ENCODE data around the gene MACF1. TPM values are rescaled to one million over a fixed set of nuclear protein-coding genes. Genes with fewer than 3 reads are reported as not detected.

The MACF1 gene
- total RNA-seq, 2 donors from 2014 or later: 263 to 280 TPM

- ATAC-seq: no peak
- intact Hi-C loops (cut with DNase I): no loop called here
- DNase-seq: no peak
These were observed 26.8 kb upstream of the MACF1 start for GRCh38 chr1:39177706-39178105.

DNA sequence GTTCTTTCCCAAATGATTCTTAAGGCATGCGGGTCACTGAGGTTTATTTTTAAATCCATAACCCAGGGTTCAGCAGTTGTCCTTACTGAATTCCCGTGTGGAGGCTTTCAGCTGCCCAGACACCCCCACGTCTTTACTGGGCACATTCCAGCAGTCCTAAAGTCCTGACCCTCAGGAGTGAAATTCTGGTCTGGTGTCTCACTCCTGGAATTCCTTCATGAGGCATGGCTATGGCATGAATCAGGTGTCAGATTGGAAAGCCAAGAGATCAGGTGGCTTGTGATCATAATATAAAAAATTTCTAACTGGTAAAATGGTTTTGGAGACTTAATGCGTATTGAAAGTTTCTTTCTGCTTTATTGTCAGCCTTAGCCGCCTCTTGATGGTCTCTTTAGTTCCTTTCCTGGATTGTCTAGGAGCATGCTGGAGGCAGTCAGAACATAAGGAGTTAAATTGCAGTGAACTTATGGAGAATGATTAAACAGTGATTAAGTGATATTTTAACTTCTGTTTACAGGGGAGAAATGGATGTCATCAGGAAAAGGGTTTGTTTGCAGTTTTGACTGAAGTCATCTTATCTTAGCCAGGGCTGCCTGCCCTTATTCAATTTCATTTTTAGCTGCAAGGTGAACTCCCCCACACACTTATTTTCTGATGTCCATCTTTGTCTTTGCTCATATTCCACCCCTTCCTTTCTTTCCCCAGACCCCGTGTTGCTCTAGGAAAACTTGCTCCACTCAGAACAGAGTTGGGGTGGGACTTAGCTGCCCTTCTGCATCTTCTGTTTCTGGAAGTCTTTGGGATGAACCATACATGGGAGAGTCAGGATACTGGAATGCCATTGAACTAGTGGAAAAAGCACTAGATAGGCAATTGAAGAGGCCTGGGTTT, 25.7 kb upstream of the MACF1 start:
- ATAC-seq (peak; percentile 42 to 79), DNase-seq (no peak)
- intact Hi-C loops (cut with DNase I): no loop called here

DNA sequence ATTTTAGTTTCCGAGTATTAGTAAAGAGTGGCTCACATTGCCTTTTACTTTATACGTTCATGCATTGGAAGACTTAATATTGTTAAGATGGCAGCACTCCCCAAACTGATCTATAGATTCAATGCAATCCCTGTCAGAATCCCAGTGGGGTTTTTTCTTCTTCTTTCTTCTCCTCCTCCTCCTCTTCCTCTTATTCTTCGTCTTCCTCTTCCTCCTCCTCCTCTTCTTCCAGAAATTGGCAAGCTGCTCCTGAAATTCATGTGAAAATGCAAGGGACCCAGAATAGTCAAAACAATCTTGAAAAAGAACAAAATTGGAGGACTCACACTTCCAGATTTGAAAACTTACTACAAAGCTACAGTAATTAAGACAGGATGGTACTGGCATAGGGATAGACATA, 23.2 kb upstream of the MACF1 start:
- intact Hi-C loops (cut with DNase I): no loop called here
- DNase-seq (no peak), ATAC-seq (no peak)

DNA sequence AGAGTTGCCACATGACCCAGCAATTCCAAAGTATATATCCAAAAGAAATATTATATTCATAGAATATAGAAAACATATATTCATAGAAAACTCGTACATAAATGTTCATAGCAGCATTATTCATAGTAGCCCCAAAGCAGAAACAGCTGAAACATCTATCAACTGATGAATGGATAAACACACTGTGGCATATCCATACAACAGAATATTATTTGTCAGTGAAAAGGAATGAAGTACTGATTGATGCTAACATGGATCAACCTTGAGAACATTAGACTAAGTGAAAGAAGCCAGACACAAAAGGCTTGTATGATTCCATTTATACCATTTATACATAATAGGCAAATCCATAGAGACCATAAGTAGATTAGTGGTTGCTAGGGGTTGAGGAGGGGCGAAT, 21.7 kb upstream of the MACF1 start:
- DNase-seq (no peak), ATAC-seq (no peak)
- intact Hi-C loops (cut with DNase I): no loop called here

DNA sequence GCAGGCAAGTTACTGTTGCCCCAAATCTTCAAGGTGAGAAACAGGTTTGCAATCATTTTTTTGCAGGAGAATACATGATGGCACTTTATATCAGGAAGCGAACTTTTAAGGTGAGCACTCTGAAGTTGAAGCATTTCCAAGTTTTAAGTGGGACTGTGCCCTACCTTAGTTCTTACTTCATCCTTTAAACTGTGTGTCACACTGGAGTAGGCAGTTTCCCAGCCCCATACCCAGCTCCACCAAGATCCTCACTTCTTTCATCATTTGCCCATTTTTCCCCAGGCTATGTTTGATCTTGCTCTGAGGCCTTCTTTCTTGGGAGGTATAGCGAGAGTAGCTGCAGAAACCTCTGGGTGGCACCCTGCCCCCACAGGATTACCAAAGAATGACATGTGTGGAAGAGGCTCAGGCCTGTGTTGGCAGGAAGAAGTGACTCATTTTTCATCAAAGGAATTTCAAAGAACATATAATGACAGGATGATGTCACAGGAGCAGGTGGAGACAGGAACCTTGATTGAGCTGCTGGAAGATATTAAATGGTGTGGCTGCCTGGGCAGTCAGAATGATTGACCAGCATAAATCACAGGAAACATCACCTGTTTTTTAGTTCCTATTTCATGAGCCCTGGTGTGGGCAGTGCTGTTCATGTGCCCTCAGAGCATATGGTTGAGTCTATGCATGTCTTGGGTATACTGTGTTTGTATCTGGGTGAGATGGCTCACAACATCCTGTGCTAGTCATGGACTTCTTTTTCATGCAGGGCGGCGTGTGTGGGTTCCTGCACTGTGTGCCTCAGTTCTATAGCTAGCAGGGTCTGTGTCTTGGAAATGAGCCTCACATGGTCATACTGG, 20.8 kb upstream of the MACF1 start:
- ATAC-seq (peak; percentile 76 to 81), DNase-seq (peak; percentile 43)
- intact Hi-C loops (cut with DNase I): no loop called here

DNA sequence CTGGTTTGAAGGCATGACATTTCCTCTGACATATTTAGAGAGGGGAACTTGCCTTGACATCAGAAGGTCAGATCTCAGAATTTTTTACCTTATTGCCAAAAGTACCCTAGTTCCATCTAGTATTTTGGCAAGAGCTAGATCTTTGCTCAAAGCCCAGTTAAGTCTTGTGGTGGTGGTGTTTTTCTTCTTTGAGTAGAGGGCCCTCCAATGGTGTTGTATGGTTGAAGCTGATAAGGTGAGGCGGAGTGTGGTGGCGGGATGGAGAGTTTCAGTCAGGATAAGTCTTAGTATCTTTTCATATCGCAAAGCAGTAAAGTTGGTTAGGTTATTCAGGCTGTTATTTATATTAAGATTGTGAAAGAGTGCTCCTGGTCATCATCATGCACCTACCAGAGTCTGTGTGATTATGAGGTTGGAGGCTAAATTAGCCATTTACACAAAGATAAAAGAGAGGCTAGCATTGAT, 20.1 kb upstream of the MACF1 start:
- no peak for ATAC-seq
- intact Hi-C loops (cut with DNase I): no loop called here
- no peak for DNase-seq

DNA sequence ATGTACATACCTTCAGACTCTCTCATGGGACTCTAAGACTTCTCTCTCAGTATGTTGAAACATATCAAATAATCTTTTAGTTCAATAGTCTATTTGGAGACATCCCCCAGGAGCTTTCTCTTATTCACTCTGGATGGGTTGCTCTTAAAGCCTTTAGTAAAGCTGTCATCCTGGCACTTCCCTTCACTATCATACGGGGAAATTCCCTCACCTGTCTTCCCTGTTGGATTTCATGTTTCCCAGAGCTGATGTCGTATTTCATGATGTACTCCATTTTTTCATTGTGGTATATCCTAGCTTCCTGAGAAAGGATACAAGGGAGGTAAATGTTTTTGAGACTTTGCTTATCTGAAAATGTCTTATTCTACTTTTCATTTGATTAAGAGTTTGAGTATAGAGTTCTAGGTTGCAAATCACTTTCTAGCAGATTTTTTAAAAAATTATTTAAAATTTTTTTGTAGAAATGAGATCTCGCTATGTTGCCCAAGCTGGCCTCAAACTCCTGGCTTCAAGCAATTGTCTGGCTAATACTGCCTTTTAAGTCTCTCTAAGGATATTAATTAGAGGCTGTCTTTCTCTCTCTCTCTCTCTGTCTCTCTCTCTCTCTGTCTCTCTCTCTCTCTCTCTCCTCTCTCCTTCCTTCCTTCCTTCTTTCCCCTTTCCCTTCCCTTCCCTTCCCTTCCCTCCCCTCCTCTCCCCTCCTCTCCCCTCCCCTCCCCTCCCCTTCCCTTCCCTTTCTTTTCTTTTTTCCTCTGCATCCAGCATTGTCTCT, 17.0 kb upstream of the MACF1 start:
- DNase-seq: no peak
- ATAC-seq: no peak
- intact Hi-C loops (cut with DNase I): no loop called here

DNA sequence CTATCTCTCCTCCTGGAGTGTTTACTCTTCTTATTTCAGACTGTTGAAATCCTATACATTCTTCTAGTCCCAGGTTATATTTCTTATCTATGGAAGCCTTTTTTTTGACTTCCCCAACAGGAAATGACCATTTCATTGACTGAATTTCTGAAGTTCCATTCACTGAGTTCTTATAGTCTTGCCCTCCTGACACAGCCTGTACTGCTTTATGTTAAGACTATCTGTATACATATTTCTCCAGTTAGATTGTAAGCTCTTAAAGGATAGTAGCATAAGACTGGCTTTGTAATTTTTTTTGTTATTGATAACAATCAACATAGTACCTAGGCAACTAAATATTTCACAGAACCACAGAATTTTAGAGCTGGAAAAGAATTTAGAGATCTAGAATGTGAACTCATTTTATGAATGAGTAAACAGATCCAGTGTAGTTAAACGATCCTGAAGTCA, 14.9 kb upstream of the MACF1 start:
- intact Hi-C loops (cut with DNase I): loop anchor here (2.0 to 5.0 kb wide), 4 partner anchors 68 to 238 kb away; no protein-coding TSS in a partner anchor
- no peak for DNase-seq
- no peak for ATAC-seq

DNA sequence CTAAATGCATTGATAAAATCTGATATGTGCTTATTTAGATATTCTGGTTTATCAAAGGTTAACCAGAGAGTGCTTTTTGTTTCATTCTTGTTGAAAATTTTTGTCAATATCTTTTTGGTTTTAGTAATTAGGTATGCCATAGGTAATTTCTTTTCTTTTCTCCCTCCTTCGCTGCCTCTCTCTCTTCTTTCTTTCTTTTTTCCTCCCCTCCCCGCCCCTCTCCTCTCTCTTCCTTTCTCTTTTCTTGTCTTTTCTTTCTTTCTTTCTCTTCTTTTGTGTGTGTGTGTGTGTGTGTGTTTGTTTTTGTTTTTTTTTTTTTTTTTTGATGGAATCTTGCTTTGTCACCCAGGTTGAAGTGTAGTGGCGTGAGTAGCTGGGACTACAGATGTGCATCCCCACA, 14.4 kb upstream of the MACF1 start:
- intact Hi-C loops (cut with DNase I): loop anchor here (2.0 to 5.0 kb wide), 4 partner anchors 67 to 237 kb away; no protein-coding TSS in a partner anchor

GRCh38 chr1:39194398-39195051, 10.0 kb upstream of the MACF1 start:
- DNase-seq (no peak), ATAC-seq (no peak)
- intact Hi-C loops (cut with DNase I): loop anchor here (5.0 kb wide), 3 partner anchors 63 to 233 kb away; no protein-coding TSS in a partner anchor

More for the DNA sequence above, 14.4 kb upstream of the MACF1 start:
- DNase-seq: no peak
- ATAC-seq: no peak

DNA sequence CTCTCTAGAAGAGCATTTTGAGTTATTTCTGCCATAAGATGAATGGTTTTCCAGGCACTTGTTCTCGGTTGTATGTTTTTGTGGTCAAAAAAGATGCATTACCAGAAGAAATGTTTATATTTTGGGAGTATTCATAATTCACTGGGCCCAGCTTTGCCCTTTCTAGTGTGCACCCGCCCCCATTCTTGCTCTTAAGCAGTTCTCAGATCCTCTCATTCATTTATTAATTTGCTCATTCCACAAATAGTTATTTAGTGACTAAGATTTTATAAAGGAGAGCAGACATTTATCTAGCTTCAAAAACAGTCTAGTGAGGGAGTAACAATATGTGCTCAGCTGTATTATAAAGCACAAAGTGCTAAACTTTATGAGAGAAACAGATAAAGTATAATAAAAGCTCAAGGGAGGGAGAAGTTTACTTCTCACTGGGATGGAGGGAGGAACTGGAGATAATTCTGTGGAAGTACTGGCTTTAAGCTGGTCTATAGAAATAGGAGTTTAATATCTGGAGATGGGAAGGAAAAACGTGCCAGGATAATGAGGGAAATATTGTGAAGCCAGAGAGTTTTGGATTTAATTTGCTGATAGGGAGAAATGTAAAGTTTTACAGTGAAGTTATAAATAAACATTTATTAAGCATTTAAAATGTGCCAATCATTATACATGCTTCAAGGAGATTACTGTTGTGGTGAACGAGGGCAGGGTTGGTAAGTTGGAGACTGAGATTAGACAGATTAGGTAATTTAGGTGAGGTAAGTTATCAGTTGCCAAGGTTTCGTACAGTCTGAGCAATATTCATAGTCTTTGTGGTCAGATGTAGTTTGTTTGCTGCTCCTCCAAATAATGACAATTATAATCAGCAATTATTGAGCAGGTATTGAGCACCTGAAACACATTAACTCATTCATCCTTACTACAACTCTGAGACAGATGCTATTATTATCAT, 9.1 kb upstream of the MACF1 start:
- peak in 1 of 2 donors; percentile 10 for ATAC-seq
- intact Hi-C loops (cut with DNase I): no loop called here
- no peak for DNase-seq

DNA sequence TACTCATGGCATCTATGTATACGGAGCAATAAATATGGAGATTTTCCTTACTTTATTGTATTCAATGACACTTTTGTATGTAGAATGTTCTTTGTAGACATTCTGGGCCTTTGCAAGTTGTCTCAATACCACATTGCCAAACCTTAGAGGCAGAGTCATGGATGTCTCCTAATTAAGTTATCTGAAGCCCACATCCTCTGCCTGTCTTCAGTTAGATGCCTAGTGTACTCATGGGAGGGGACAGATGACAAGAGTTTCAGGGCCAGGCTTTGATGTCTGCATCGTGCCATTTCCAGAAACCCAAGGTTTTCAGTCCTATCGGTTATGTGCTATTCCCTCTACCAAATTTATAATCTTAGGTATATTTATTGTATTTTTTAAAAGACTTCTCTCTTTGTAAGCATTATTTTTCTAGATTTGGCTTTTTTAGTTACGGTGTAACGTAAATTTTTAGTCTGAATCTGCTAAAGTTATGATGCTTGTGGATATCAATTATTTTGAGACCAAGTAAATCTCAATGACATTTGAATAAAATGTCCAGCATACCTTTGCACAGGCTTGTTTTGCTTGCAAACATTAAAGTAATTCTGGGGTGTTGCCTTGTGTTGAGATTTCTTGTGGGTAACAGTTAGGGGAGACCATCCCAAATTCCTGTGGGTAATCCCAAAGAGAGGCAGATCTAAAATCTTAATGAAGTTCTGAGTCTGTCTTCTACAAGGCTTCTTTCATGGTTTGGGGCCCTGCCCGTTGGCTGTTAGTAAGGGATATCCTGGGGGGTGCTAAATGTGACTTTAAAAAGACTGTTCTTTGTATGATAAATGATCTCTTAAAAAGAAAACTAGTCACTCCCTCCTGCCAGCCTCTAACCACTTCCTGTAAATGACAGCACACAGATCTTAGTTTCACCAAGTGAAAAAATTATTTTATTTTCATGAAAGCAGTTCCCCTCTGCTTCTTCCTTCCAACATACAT, 8.0 kb upstream of the MACF1 start:
- intact Hi-C loops (cut with DNase I): no loop called here
- DNase-seq (no peak), ATAC-seq (peak in 1 of 2 donors; percentile 5)

DNA sequence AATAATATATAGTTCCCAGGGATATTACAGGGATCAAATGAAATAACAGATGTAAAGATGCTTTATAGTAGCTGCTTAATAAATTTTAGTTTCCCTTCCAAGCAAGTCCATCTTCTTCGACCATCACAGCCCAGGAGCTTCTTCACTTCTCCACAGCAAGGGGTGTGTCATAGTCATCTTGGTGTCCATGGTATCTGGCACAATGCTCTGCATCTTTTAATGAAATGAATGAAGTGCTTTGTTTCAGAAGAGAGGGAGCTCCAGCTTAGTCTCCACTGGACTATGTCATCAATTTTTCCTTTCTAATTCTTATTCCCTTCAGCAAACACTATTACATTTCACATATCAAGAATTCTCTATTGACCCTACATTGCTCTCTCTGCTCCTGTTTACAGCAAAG, 4.9 kb upstream of the MACF1 start:
- DNase-seq (no peak), ATAC-seq (no peak)
- intact Hi-C loops (cut with DNase I): no loop called here

GRCh38 chr1:39205102-39205780, 746 bp downstream of the MACF1 start:
- peak; percentile 69 to 84 for ATAC-seq
- intact Hi-C loops (cut with DNase I): loop anchor here in 1 of 2 donors (5.0 kb wide), 1 partner anchor 52 kb away; no protein-coding TSS in a partner anchor
- DNase-seq: peak; percentile 56

DNA sequence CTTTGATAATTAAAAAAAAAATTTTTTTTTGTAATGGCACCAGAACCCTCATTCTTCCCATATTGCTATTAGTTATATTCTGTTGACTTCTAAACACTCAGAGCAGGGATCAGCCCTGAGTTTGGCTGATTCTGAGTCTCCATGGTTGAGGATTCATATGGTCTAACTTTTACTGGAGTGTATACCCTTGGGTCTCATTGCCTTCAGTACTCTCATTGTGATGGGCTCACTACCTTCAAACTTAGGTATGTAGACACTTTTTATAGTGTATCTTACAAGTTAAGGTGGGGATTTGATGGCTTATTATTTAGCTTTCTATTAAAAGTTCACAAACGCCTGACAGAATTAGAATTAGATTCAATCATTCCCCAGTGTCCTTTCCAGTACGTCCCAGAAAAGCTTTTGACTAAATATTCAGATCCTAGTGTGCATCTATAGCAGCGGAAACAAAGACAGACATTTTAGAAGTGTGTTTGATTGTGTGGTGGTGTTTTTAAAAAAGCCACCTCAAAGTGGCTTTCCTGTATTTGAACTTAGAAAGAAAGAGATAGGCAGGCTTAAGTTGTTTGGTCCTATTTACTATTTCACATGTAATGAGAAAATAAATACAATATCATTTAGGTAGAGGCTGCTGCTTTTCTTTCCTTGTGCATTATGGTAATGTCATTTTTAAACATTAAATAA, 1.4 kb downstream of the MACF1 start:
- DNase-seq (no peak), ATAC-seq (peak in 1 of 2 donors; percentile 10)
- intact Hi-C loops (cut with DNase I): loop anchor here in 1 of 2 donors (5.0 kb wide), 1 partner anchor 51 kb away; no protein-coding TSS in a partner anchor
